ENCODE results near the gene PLEKHA5.

- TF ChIP-seq CTCF (IDR thresholded peaks at IDR 0.05): no peak
- TF ChIP-seq POLR2A (IDR thresholded peaks at IDR 0.05): no peak
Measured at GRCh38 chr12:19243551-19243950, 114.0 kb downstream of the PLEKHA5 start.

Measured in heart left ventricle (tissue), 13 donors.